Keratinocyte (primary cell): ENCODE measurements around the gene JAKMIP2. TPM values are rescaled to one million over a fixed set of nuclear protein-coding genes. Genes with fewer than 3 reads are reported as not detected.

Experiments used
- DNase-seq: peaks from one replicate; pipeline ENCODE4 v3.0.0-alpha.2; 2011; ENCODE audit warnings: low read depth, missing footprints, low spot score
- FAIRE-seq: peaks from 2 replicates; lab custom pipeline; 2011; peaks lifted over from hg19 to GRCh38; lab: Jason Lieb, UNC
- H2AFZ ChIP-seq: 2 replicates; pipeline ENCODE4 v1.6.0; 2012; ENCODE audit warnings: low read length, control low read depth, inconsistent platforms; ENCODE audit not compliant: control insufficient read depth
- H3K27ac ChIP-seq: 2 replicates; pipeline ENCODE4 v1.5.1; 2011; ENCODE audit warnings: low read length; ENCODE audit not compliant: control insufficient read depth, insufficient read depth
- H3K27me3 ChIP-seq: 3 replicates; pipeline ENCODE4 v1.6.0; 2011; ENCODE audit warnings: low read length; ENCODE audit not compliant: control insufficient read depth, insufficient read depth; ENCODE audit errors: extremely low read depth
- H3K36me3 ChIP-seq, 2 experiments: 2 replicates in 1 of 2; 3 replicates in 1 of 2; pipeline ENCODE4 v1.5.1; 2011; ENCODE audit warnings: low read length in 2 of 2, mild to moderate bottlenecking in 1 of 2; ENCODE audit not compliant: control insufficient read depth in 2 of 2, insufficient read depth in 2 of 2; ENCODE audit errors: extremely low read depth in 1 of 2
- H3K4me1 ChIP-seq: 3 replicates; pipeline ENCODE4 v1.5.1; 2011; ENCODE audit warnings: low read length; ENCODE audit not compliant: control insufficient read depth, insufficient read depth; ENCODE audit errors: extremely low read depth
- H3K4me2 ChIP-seq: 3 replicates; pipeline ENCODE4 v1.6.0; 2011; ENCODE audit warnings: low read depth, low read length; ENCODE audit not compliant: control insufficient read depth, insufficient read depth; ENCODE audit errors: extremely low read depth
- H3K4me3 ChIP-seq, 3 experiments: fragments of 200-600 bp in 1 of 3; sonication (generic) in 1 of 3; 2 replicates in 2 of 3; 3 replicates in 1 of 3; pipeline ENCODE4 v1.5.1; 2011 to 2016; ENCODE audit warnings: low read length in 3 of 3, mild to moderate bottlenecking in 3 of 3, control low read depth in 2 of 3, inconsistent platforms in 1 of 3, low read depth in 1 of 3, mixed read lengths in 1 of 3, mixed run types in 1 of 3, moderate library complexity in 1 of 3; ENCODE audit not compliant: control insufficient read depth in 2 of 3, insufficient read depth in 2 of 3; ENCODE audit errors: extremely low read depth in 1 of 3
- H3K79me2 ChIP-seq: 2 replicates; pipeline ENCODE4 v1.6.0; 2012; ENCODE audit warnings: low read length; ENCODE audit not compliant: control insufficient read depth, insufficient read depth
- H3K9ac ChIP-seq: 3 replicates; pipeline ENCODE4 v1.6.0; 2011; ENCODE audit warnings: low read length; ENCODE audit not compliant: control insufficient read depth, insufficient read depth; ENCODE audit errors: extremely low read depth
- H3K9me1 ChIP-seq: 3 replicates; pipeline ENCODE4 v1.6.0; 2011; ENCODE audit warnings: low read length; ENCODE audit not compliant: control insufficient read depth, insufficient read depth; ENCODE audit errors: extremely low read depth
- H3K9me3 ChIP-seq: 2 replicates; pipeline ENCODE4 v1.5.1; 2012; ENCODE audit warnings: low read depth, low read length; ENCODE audit not compliant: control insufficient read depth
- H4K20me1 ChIP-seq: 3 replicates; pipeline ENCODE4 v1.6.0; 2011; ENCODE audit warnings: low read length; ENCODE audit not compliant: control insufficient read depth, insufficient read depth; ENCODE audit errors: extremely low read depth
- EZH2 ChIP-seq: IDR thresholded peaks from one replicate; pipeline ENCODE4 v1.6.1; 2012; ENCODE audit warnings: inconsistent platforms, mild to moderate bottlenecking, low read length, moderate library complexity
- dilution Hi-C: fragments of 300-500 bp; cut with MboI; formaldehyde crosslinking; loops from one replicate; pipeline ENCODE4 v1.7.0; 2020; ENCODE audit warnings: low sequenced_read_pairs; ENCODE audit not compliant: extremely low pct_ligation_motif_present
- polyA plus RNA-seq, 5 experiments: library from polyadenylated mRNA; depleted of rRNA in 3 of 5; stranded (reverse) in 3 of 5; stranded (forward) in 1 of 5; unstranded in 1 of 5; fragments of >200 nt; gene quantifications; 1 replicate in 1 of 5; 2 replicates in 3 of 5; 3 replicates in 1 of 5; pipeline versions ENCODE4 v1.2.1 to v1.2.3, GENCODE V29; 2011 to 2012; ENCODE audit warnings: missing spikeins in 2 of 5, low read depth in 1 of 5, low replicate concordance in 1 of 5
- TF ChIP-seq, protein P1 (sequence below), 3 experiments: IDR thresholded peaks in 1 of 3; conservative IDR thresholded peaks in 1 of 3; optimal IDR thresholded peaks in 1 of 3; 2 replicates in 2 of 3; 3 replicates in 1 of 3; pipeline versions ENCODE3 to v1.5.1; 2011; ENCODE audit warnings: low read length in 3 of 3, mild to moderate bottlenecking in 3 of 3, moderate library complexity in 2 of 3, control low read depth in 1 of 3, inconsistent platforms in 1 of 3; ENCODE audit not compliant: insufficient read depth in 2 of 3; ENCODE audit errors: extremely low read depth in 1 of 3

JAKMIP2 gene
- polyA plus RNA-seq, 1 donor (not counting 4 experiments of a cell fraction or from before 2014, with no cell fraction given), result not detected

DNA sequence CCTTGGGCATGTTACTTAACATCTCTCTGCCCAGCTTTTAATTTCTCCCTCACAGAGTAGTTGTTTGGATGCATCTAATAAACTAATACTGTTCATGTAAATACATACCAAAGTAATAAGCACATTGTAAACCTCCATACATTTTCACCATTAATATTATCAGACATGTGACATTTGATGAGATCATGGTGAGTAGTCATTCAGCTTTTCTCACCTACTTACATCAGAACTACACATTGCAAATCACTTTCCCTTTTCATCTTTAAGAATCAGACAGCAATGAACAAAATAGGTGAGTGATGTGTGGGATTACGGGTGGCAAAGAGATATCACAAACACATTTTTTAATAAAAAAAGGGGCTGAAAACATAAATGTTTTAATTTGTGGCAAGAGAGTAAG, 89.3 kb downstream of the JAKMIP2 start:
- Histone ChIP-seq H3K79me2 (no peaks in the 10 kb centered on the region), H3K27ac (no peak overlapping the region), H3K9me3 (no peaks in the 10 kb centered on the region), H3K4me3 (no peak overlapping the region), H2AFZ (no peak overlapping the region), H3K4me2 (no peak overlapping the region), H3K9me1 (no peaks in the 10 kb centered on the region), H3K9ac (no peak overlapping the region), H3K36me3 (no peaks in the 10 kb centered on the region), H3K4me1 (no peaks in the 10 kb centered on the region), H4K20me1 (no peaks in the 10 kb centered on the region), H3K27me3 (no peaks in the 10 kb centered on the region)
- TF ChIP-seq EZH2, result no peak
- TF ChIP-seq, protein P1, sequence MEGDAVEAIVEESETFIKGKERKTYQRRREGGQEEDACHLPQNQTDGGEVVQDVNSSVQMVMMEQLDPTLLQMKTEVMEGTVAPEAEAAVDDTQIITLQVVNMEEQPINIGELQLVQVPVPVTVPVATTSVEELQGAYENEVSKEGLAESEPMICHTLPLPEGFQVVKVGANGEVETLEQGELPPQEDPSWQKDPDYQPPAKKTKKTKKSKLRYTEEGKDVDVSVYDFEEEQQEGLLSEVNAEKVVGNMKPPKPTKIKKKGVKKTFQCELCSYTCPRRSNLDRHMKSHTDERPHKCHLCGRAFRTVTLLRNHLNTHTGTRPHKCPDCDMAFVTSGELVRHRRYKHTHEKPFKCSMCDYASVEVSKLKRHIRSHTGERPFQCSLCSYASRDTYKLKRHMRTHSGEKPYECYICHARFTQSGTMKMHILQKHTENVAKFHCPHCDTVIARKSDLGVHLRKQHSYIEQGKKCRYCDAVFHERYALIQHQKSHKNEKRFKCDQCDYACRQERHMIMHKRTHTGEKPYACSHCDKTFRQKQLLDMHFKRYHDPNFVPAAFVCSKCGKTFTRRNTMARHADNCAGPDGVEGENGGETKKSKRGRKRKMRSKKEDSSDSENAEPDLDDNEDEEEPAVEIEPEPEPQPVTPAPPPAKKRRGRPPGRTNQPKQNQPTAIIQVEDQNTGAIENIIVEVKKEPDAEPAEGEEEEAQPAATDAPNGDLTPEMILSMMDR (optimal IDR thresholded peaks at IDR 0.05 in 1 of 3, IDR thresholded peaks at IDR 0.05 in 1 of 3, conservative IDR thresholded peaks at IDR 0.05 in 1 of 3; ENCODE audit: extremely low read depth in 1 of 3, insufficient read depth in 2 of 3, low read length in 3 of 3), result no peak
- dilution Hi-C loops, result no loop called here
- DNase-seq (no peak), FAIRE-seq (no peak)

DNA sequence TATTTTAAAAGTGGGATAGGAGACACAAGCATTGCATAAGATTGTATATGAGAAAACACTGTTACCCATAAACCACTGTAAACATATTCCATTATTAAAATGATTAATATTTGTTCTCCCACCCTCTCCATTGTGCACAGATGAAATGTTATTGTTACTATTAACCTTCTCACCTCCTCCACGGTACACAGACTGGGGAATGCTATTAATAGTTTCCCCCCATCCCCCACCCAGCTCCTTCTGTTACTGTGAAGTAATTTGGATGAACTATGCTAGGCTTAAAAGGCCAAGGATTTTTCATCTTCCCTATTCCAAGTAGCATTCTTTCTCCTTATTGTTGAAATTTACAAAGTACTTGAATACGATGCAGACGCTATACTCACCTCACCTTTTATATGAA, 91.4 kb downstream of the JAKMIP2 start:
- Histone ChIP-seq H3K27me3 (no peaks in the 10 kb centered on the region), H3K4me2 (no peak overlapping the region), H4K20me1 (no peaks in the 10 kb centered on the region), H3K4me3 (no peak overlapping the region), H3K4me1 (no peaks in the 10 kb centered on the region), H3K79me2 (no peaks in the 10 kb centered on the region), H3K36me3 (no peaks in the 10 kb centered on the region), H3K9ac (no peak overlapping the region), H3K9me1 (no peaks in the 10 kb centered on the region), H3K27ac (no peak overlapping the region), H3K9me3 (no peaks in the 10 kb centered on the region), H2AFZ (no peak overlapping the region)
- DNase-seq (no peak), FAIRE-seq (no peak)
- dilution Hi-C loops, result no loop called here
- TF ChIP-seq, protein P1 (optimal IDR thresholded peaks at IDR 0.05 in 1 of 3, IDR thresholded peaks at IDR 0.05 in 1 of 3, conservative IDR thresholded peaks at IDR 0.05 in 1 of 3; ENCODE audit: extremely low read depth in 1 of 3, insufficient read depth in 2 of 3, low read length in 3 of 3), result no peak
- TF ChIP-seq EZH2, result no peak
